Measurements from ENCODE around the gene SLC66A2.

Gene SLC66A2

DNA sequence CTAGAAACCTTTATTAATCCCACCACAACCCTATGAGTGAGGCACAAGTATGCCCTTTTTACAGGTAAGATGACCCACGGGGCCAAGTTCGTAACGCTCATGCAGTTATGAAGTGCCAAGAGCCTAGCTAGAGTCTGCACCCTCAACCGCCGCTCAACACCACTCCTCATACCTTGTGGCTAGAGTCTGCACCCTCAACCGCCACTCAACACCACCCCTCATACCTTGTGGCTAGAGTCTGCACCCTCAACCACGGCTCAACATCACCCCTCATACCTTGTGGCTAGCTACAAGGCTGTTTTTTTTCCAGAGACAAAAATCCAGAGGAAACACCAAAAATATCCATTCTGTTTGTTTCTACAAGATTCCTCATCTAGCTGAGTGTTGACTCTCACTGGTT is 32.3 kb upstream of the SLC66A2 start:
- H3K9ac ChIP-seq (ENCODE audit: low read depth in 1 of 2, low read length in 2 of 2), result no peak overlapping the region
- H3K9me3 ChIP-seq (ENCODE audit: control insufficient read depth in 2 of 2, low read length in 2 of 2), result no peaks in the 10 kb centered on the region
- peaks cover 0 to 18% of the 10 kb centered on the region in 2 donors for H3K36me3 ChIP-seq (ENCODE audit: control insufficient read depth in 2 of 2, insufficient read depth in 2 of 2, low read length in 2 of 2)
- peaks cover 11 to 12% of the 10 kb centered on the region in 2 donors for H3K4me1 ChIP-seq (ENCODE audit: control insufficient read depth in 2 of 2, insufficient read depth in 2 of 2, low read length in 2 of 2)
- no peak overlapping the region for H3K4me3 ChIP-seq (ENCODE audit: low read length in 2 of 2)
- H3K27me3 ChIP-seq (ENCODE audit: control insufficient read depth in 2 of 2, insufficient read depth in 2 of 2, low read length in 2 of 2), result no peaks in the 10 kb centered on the region
- H3K27ac ChIP-seq (ENCODE audit: low read depth in 2 of 2, low read length in 2 of 2), result no peak overlapping the region

DNA sequence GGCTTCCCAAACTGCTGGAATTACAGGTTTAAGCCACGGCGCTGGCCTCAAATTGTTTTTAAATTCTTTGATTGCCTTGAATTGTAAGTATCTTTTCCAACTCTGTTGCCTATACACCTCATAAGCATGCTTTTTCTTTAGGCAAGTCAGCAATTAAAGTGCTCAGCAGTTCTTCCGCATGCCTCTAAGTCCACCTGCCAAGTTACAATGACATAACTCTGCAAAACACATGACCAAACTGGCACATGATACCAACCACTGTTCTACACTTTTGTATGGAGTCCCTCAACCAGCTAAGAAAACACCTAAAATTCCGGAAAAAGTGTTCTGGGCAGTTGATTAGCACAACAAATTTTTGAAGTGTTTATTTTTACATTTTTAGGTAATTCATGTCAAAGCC is 31.8 kb upstream of the SLC66A2 start:
- H3K4me1 ChIP-seq (ENCODE audit: control insufficient read depth in 2 of 2, insufficient read depth in 2 of 2, low read length in 2 of 2), result peaks cover 11 to 12% of the 10 kb centered on the region in 2 donors
- H3K27me3 ChIP-seq (ENCODE audit: control insufficient read depth in 2 of 2, insufficient read depth in 2 of 2, low read length in 2 of 2), result no peaks in the 10 kb centered on the region
- no peak overlapping the region for H3K9ac ChIP-seq (ENCODE audit: low read depth in 1 of 2, low read length in 2 of 2)
- no peak overlapping the region for H3K27ac ChIP-seq (ENCODE audit: low read depth in 2 of 2, low read length in 2 of 2)
- H3K9me3 ChIP-seq (ENCODE audit: control insufficient read depth in 2 of 2, low read length in 2 of 2), result no peaks in the 10 kb centered on the region
- H3K36me3 ChIP-seq (ENCODE audit: control insufficient read depth in 2 of 2, insufficient read depth in 2 of 2, low read length in 2 of 2), result peaks cover 0 to 18% of the 10 kb centered on the region in 2 donors
- no peak overlapping the region for H3K4me3 ChIP-seq (ENCODE audit: low read length in 2 of 2)

DNA sequence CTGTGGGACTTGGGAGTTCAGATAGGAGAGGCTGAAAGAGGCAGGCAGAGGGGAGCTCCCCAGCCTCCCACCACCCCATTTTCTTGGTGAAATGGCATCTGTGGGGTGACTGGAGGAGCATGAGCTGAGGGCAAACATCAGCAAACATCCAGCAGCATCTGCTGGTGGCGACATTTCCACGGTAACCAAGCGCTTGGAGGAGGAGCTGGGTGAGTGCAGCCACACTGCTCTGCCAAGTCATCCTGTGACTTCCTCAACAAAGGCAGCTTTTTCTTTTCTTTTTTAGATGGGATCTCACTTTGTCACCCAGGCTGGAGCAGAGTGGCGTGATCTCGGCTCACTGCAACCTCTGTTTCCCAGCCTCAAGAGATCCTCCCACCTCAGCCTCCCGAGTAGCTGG is 31.3 kb upstream of the SLC66A2 start:
- Histone ChIP-seq H3K4me3 (ENCODE audit: low read length in 2 of 2) (no peak overlapping the region), H3K9me3 (ENCODE audit: control insufficient read depth in 2 of 2, low read length in 2 of 2) (no peaks in the 10 kb centered on the region), H3K27me3 (ENCODE audit: control insufficient read depth in 2 of 2, insufficient read depth in 2 of 2, low read length in 2 of 2) (no peaks in the 10 kb centered on the region), H3K27ac (ENCODE audit: low read depth in 2 of 2, low read length in 2 of 2) (no peak overlapping the region), H3K4me1 (ENCODE audit: control insufficient read depth in 2 of 2, insufficient read depth in 2 of 2, low read length in 2 of 2) (peaks cover 11 to 12% of the 10 kb centered on the region in 2 donors), H3K36me3 (ENCODE audit: control insufficient read depth in 2 of 2, insufficient read depth in 2 of 2, low read length in 2 of 2) (peaks cover 0 to 18% of the 10 kb centered on the region in 2 donors), H3K9ac (ENCODE audit: low read depth in 1 of 2, low read length in 2 of 2) (no peak overlapping the region)

DNA sequence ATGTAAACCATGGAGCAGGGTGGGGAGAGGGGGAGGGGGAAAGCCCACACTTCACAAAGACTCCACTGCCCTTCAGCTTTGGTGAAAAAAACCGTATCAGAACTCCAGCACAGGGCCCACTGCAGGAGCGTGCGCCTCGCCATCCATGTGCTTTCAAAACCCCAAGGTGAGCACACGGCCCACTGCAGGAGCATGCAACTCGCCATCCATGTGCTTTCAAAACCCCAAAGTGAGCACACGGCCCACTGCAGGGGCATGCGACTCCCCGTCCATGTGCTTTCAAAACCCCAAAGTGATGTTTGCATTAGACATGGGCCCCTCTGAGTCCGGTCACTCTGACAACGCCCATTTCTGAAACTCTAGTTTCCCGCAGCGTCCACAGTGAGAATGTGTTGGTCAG is 29.1 kb upstream of the SLC66A2 start:
- peaks cover 0 to 4% of the 10 kb centered on the region in 2 donors for H3K4me1 ChIP-seq (ENCODE audit: control insufficient read depth in 2 of 2, insufficient read depth in 2 of 2, low read length in 2 of 2)
- H3K27ac ChIP-seq (ENCODE audit: low read depth in 2 of 2, low read length in 2 of 2), result no peak overlapping the region
- H3K9ac ChIP-seq (ENCODE audit: low read depth in 1 of 2, low read length in 2 of 2), result no peak overlapping the region
- H3K9me3 ChIP-seq (ENCODE audit: control insufficient read depth in 2 of 2, low read length in 2 of 2), result no peaks in the 10 kb centered on the region
- H3K27me3 ChIP-seq (ENCODE audit: control insufficient read depth in 2 of 2, insufficient read depth in 2 of 2, low read length in 2 of 2), result no peaks in the 10 kb centered on the region
- no peak overlapping the region for H3K4me3 ChIP-seq (ENCODE audit: low read length in 2 of 2)
- peaks cover 0 to 15% of the 10 kb centered on the region in 2 donors for H3K36me3 ChIP-seq (ENCODE audit: control insufficient read depth in 2 of 2, insufficient read depth in 2 of 2, low read length in 2 of 2)

DNA sequence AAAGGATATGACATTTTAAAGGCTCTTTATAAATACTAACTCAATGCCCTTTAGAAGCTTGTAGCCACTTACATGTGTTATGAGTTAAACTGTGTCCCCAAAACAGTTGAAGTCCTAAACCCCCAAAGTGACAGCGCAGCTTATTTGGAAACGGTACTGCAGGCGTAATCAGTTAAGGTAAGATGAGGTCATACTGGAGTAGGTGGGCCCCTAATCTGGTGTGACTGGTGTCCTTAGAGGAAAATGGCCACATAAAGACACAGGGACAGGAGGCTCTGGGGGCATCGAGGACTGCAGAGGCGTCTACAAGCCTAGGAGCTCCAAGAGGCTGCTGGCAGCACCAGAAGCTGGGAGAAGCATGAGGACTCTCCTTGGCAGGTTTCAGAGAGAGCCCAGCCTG is 28.4 kb upstream of the SLC66A2 start:
- Histone ChIP-seq H3K27me3 (ENCODE audit: control insufficient read depth in 2 of 2, insufficient read depth in 2 of 2, low read length in 2 of 2) (no peaks in the 10 kb centered on the region), H3K9ac (ENCODE audit: low read depth in 1 of 2, low read length in 2 of 2) (no peak overlapping the region), H3K4me1 (ENCODE audit: control insufficient read depth in 2 of 2, insufficient read depth in 2 of 2, low read length in 2 of 2) (peaks cover 0 to 4% of the 10 kb centered on the region in 2 donors), H3K4me3 (ENCODE audit: low read length in 2 of 2) (no peak overlapping the region), H3K36me3 (ENCODE audit: control insufficient read depth in 2 of 2, insufficient read depth in 2 of 2, low read length in 2 of 2) (peaks cover 3 to 11% of the 10 kb centered on the region in 2 donors), H3K9me3 (ENCODE audit: control insufficient read depth in 2 of 2, low read length in 2 of 2) (no peaks in the 10 kb centered on the region), H3K27ac (ENCODE audit: low read depth in 2 of 2, low read length in 2 of 2) (no peak overlapping the region)

DNA sequence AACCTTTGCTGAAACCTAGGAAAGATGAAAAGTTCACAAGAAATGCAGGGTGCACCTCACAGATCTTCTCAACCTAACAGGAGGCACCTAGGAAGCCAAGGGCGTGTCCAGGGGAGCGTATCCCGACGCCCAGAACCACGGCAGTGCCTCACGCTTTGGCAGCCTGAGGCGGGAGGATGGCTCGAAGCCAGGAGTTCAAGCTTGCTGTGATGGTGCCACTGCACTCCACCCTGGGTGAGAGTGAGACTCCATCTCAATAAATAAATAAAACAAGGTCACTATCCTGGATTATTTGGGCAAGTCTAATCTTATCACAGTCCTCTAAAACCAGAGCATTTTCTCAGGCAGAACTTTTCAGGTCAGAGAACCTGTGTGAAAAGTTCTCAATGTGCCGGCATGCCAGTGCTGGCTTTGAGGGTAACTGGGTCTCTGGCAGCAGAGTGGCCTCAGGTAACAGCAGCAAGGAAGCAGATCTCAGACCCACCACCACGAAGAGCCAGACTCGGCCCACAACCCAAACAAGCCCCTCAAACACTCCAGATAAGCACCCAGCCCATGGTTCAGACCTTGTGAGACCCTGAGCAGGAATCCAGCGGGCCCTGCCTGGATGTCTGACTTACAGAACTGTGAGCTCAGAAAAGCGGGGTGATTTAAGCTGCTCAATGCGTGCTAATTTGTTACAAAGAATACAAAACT is 24.7 kb upstream of the SLC66A2 start:
- Histone ChIP-seq H3K36me3 (ENCODE audit: control insufficient read depth in 2 of 2, insufficient read depth in 2 of 2, low read length in 2 of 2) (peaks cover 14 to 27% of the 10 kb centered on the region in 2 donors), H3K4me3 (ENCODE audit: low read length in 2 of 2) (no peak overlapping the region), H3K9me3 (ENCODE audit: control insufficient read depth in 2 of 2, low read length in 2 of 2) (no peaks in the 10 kb centered on the region), H3K4me1 (ENCODE audit: control insufficient read depth in 2 of 2, insufficient read depth in 2 of 2, low read length in 2 of 2) (peaks cover 6 to 14% of the 10 kb centered on the region in 2 donors), H3K27ac (ENCODE audit: low read depth in 2 of 2, low read length in 2 of 2) (no peak overlapping the region), H3K27me3 (ENCODE audit: control insufficient read depth in 2 of 2, insufficient read depth in 2 of 2, low read length in 2 of 2) (no peaks in the 10 kb centered on the region), H3K9ac (ENCODE audit: low read depth in 1 of 2, low read length in 2 of 2) (no peak overlapping the region)

DNA sequence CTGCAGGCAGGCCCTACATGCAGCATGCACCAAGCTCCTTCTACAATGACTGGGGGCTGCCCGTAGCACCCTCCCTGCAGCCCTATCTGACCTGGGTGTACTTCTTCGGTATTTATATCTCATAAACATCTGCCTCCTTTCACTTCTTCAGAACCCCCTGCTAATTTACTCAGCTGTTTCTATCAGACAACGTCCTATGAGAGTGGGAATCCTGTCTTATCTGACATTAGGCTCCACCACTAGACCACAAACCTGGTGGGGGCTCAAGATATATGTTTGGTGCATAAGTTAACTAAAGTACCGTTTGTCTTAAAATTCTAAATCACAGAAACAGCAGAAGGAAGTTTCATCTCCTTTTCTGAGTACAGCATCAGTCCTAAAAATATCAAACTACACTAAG is 23.6 kb upstream of the SLC66A2 start:
- Histone ChIP-seq H3K27me3 (ENCODE audit: control insufficient read depth in 2 of 2, insufficient read depth in 2 of 2, low read length in 2 of 2) (no peaks in the 10 kb centered on the region), H3K9me3 (ENCODE audit: control insufficient read depth in 2 of 2, low read length in 2 of 2) (no peaks in the 10 kb centered on the region), H3K4me1 (ENCODE audit: control insufficient read depth in 2 of 2, insufficient read depth in 2 of 2, low read length in 2 of 2) (peaks cover 6 to 14% of the 10 kb centered on the region in 2 donors), H3K9ac (ENCODE audit: low read depth in 1 of 2, low read length in 2 of 2) (no peak overlapping the region), H3K36me3 (ENCODE audit: control insufficient read depth in 2 of 2, insufficient read depth in 2 of 2, low read length in 2 of 2) (peaks cover 23 to 36% of the 10 kb centered on the region in 2 donors), H3K27ac (ENCODE audit: low read depth in 2 of 2, low read length in 2 of 2) (no peak overlapping the region), H3K4me3 (ENCODE audit: low read length in 2 of 2) (no peak overlapping the region)

DNA sequence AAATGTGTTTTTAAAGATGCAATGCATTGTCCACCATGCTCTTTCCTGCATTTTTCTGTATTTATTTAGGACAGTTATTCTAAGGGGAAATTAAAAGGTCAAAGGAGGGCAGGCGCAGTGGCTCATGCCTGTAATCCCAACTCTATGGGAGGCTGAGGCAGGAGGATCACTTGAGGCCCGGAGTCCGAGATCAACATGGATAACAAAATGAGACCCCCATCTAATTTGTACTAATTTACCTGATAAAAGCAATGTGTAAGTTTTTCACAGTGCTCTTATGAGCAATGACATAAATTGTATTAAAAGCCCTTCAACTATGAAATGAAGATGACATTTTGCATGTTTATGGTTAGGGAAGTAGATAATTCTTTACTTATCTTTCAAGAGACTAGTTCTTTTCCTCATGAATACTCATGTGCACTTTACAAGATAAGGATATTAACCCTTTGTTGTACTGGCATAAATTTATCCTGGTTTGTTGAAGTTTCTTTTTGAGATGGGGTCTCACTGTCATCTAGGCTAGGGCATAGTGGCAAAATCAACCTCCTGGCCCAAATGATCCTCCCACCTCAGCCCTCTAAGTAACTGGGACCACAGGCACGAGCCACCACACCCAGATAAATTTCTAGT is 22.7 kb upstream of the SLC66A2 start:
- Histone ChIP-seq H3K4me3 (ENCODE audit: low read length in 2 of 2) (no peak overlapping the region), H3K36me3 (ENCODE audit: control insufficient read depth in 2 of 2, insufficient read depth in 2 of 2, low read length in 2 of 2) (peaks cover 24 to 38% of the 10 kb centered on the region in 2 donors), H3K27me3 (ENCODE audit: control insufficient read depth in 2 of 2, insufficient read depth in 2 of 2, low read length in 2 of 2) (no peaks in the 10 kb centered on the region), H3K9ac (ENCODE audit: low read depth in 1 of 2, low read length in 2 of 2) (no peak overlapping the region), H3K4me1 (ENCODE audit: control insufficient read depth in 2 of 2, insufficient read depth in 2 of 2, low read length in 2 of 2) (peaks cover 6 to 14% of the 10 kb centered on the region in 2 donors), H3K27ac (ENCODE audit: low read depth in 2 of 2, low read length in 2 of 2) (no peak overlapping the region), H3K9me3 (ENCODE audit: control insufficient read depth in 2 of 2, low read length in 2 of 2) (no peaks in the 10 kb centered on the region)

DNA sequence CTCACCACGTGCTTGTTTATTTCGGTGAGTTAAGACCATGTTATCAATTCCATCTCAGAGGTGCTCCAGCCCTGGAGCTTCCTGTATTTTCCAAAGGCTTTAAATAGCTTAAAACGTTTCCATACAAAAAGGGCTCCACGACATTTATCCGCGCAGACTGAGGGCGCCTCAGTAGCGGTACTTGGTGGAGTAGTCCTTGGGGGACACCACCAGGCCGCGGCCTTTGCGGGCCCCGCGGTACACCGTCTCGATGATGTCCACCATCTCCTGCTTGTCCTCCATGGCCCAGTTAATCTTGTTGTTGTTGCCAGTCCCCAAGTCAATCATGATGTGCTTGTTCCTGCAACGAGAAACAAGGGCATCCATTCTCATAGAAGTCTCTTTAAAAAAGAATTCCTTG is 22.1 kb upstream of the SLC66A2 start:
- Histone ChIP-seq H3K4me3 (ENCODE audit: low read length in 2 of 2) (no peak overlapping the region), H3K27ac (ENCODE audit: low read depth in 2 of 2, low read length in 2 of 2) (peak overlapping the region in 1 of 2 donors; percentile 76), H3K4me1 (ENCODE audit: control insufficient read depth in 2 of 2, insufficient read depth in 2 of 2, low read length in 2 of 2) (peaks cover 6 to 14% of the 10 kb centered on the region in 2 donors), H3K27me3 (ENCODE audit: control insufficient read depth in 2 of 2, insufficient read depth in 2 of 2, low read length in 2 of 2) (no peaks in the 10 kb centered on the region), H3K9me3 (ENCODE audit: control insufficient read depth in 2 of 2, low read length in 2 of 2) (no peaks in the 10 kb centered on the region), H3K36me3 (ENCODE audit: control insufficient read depth in 2 of 2, insufficient read depth in 2 of 2, low read length in 2 of 2) (peaks cover 24 to 37% of the 10 kb centered on the region in 2 donors), H3K9ac (ENCODE audit: low read depth in 1 of 2, low read length in 2 of 2) (no peak overlapping the region)

DNA sequence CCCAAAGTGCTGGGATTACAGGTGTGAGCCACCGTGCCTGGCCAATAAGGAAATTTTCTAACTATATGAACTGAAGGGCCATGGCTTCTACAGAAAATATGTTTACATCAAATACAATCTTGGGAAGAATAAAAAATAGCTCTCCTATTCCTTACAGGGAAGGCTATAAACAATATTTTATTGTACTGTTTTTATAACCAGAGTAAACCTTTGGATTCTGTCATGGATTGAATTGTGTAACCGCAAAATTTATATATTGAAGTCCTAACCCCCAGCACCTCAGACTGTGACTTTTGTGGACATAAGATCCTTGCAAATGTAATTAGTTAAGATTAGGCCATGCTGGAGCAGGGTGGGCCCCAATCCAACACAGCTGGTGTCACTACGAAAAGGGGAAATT is 21.3 kb upstream of the SLC66A2 start:
- Histone ChIP-seq H3K4me3 (ENCODE audit: low read length in 2 of 2) (no peak overlapping the region), H3K36me3 (ENCODE audit: control insufficient read depth in 2 of 2, insufficient read depth in 2 of 2, low read length in 2 of 2) (peaks cover 28 to 37% of the 10 kb centered on the region in 2 donors), H3K9ac (ENCODE audit: low read depth in 1 of 2, low read length in 2 of 2) (no peak overlapping the region), H3K9me3 (ENCODE audit: control insufficient read depth in 2 of 2, low read length in 2 of 2) (no peaks in the 10 kb centered on the region), H3K4me1 (ENCODE audit: control insufficient read depth in 2 of 2, insufficient read depth in 2 of 2, low read length in 2 of 2) (peaks cover 6 to 14% of the 10 kb centered on the region in 2 donors), H3K27me3 (ENCODE audit: control insufficient read depth in 2 of 2, insufficient read depth in 2 of 2, low read length in 2 of 2) (no peaks in the 10 kb centered on the region), H3K27ac (ENCODE audit: low read depth in 2 of 2, low read length in 2 of 2) (peak overlapping the region; percentile 64 to 76)

Measured in mucosa of rectum (tissue), 2 donors.